Cardiac atrium fibroblast (primary cell): Measurements from ENCODE around the gene PAPOLB. TPM values are rescaled to one million over a fixed set of nuclear protein-coding genes. Genes with fewer than 3 reads are reported as not detected.

Source experiments
- total RNA-seq: library from RNA; depleted of rRNA; stranded (reverse); fragments of >200 nt; gene quantifications from 2 replicates; pipeline ENCODE4 v1.2.3, GENCODE V29; 2015

The PAPOLB gene
- total RNA-seq, result 0.18 and 0.49 TPM in 2 replicates

DNA sequence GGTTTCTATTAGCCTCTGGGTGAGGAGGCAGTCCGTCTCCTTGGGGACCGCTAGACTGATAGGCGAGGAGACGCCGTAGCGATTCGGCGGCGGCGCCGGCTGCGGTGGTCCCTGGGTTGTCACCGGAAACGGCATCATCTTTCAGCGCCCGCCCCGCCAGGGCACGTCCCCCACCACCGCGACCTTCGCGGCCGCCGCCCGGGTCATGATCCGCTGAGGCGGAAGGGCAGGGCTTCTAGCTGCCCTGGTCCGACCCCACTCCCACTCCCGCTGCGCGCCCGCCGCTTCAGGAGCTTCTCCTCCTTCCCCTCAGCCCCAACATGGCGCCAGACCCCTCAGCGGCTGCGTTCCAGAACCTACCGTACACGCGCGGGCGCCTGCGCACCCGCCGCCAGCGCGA lies at the start of gene PAPOLB:
PAPOLB (minus strand) TSS at position 358 of the 400 bp plus-strand sequence; CDS start at position 138, 220 bp downstream.

DNA sequence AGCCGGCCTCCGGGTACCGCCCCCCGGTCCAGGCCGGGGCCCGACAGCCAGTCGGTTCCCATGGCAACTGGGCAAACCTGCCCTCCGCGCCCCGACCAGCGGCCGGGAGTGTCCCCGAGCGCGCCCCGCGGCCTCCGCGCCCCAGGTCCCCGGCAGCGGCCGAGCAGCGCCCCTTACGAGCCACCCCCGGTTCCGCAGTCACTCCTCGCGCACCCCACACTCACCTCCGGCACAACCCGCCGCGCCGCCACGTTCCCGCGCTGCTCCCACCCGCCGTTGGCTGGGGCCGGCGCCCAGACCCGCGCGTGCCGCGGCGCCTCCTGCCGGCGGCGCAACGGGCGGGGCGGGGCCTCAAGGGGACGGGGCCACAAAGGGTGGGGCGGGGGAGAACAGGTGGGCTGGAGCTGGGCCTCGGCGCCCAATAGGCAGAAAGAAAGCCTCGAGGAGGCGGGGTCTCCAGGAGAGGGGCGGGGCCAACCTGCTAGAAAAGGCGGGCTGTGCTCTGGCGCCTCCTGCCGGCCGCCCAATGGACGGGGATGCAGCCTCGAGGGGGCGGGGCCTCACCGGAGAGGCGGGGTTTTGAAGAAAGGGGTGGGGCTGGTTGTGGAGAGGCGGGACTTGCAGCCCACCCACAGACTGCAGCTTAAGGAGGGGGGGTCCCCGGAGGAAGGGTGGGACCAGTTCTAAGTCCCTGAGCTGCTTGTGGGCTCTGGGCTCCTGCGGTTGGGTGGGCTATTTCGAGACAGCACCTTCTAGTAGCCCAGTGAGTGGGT lies 21.7 kb upstream of the PAPOLB start, which contains the start of gene RADIL:
RADIL (minus strand) TSS at position 345 of the 773 bp plus-strand sequence. CDS start 5,577 bp downstream, outside the sequence.

Other genes with a start within 250 kb of the PAPOLB start
- 19.9 and 27.1 TPM in 2 replicates for gene FOXK1, start 179.7 kb downstream of the PAPOLB start, total RNA-seq
- gene AP5Z1, start 86.4 kb downstream of the PAPOLB start, total RNA-seq, result 22.2 and 26.6 TPM in 2 replicates
- gene RADIL, start 21.7 kb upstream of the PAPOLB start, total RNA-seq, result 0.97 and 8.8 TPM in 2 replicates
- not detected in 2 replicates for gene MMD2, start 97.2 kb upstream of the PAPOLB start, total RNA-seq
- 7.0 and 7.9 TPM in 2 replicates for gene RBAK, start 183.8 kb upstream of the PAPOLB start, total RNA-seq